ENCODE measurements around the gene STARD13.

Gene STARD13

DNA sequence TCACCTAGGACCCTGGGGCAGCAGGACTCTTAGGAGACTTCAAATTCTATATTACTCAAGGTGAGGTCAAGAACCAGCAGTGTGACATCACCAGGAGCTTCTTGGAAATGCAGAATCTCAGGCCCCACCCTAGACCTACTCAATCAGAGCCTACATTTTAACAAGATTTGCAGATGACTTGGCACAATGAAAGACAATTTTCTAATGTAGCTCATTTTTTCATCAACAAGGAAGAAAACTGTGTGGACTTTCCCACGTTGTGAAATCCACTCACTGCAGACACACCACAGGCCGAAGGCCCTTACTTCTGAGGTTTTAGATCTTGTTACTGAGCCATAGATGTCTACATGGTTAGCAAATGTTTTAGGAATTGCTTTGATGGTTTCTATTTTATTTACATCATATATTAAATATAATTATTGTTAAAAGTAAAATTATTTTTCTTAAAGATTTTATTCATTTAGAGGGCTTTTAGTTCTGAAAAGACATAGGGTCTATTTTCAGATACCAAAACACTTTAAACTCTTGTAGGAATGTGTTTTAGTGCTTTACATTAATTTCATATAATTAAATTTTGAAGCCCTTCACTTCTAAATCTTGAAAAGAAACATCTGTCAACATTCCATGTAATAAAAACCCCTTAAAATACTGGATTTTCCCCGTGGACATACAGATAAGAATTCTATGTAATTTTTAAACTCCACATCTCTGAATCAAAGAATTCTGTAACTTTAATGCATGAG, 18.5 kb upstream of the STARD13 start:
- no peak for DNase-seq

DNA sequence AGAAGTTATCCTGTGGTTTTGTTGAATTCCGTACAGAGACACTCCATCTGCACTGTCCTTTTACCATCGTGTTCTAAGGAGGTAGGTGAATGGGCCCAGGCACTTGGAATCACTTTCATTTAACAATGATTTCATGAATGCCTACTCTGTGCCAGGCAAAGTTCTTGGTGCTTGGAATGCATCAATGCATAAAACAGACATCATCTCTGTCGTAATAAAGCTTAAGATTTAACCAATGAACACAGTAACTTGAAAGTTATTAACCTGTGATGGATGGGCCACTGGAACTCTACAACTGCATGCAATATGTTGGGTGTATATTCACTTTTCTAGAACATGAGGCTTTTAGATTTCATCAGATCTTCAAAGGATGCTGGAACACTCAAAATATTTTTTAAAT, 14.1 kb upstream of the STARD13 start:
- no peak for DNase-seq

DNA sequence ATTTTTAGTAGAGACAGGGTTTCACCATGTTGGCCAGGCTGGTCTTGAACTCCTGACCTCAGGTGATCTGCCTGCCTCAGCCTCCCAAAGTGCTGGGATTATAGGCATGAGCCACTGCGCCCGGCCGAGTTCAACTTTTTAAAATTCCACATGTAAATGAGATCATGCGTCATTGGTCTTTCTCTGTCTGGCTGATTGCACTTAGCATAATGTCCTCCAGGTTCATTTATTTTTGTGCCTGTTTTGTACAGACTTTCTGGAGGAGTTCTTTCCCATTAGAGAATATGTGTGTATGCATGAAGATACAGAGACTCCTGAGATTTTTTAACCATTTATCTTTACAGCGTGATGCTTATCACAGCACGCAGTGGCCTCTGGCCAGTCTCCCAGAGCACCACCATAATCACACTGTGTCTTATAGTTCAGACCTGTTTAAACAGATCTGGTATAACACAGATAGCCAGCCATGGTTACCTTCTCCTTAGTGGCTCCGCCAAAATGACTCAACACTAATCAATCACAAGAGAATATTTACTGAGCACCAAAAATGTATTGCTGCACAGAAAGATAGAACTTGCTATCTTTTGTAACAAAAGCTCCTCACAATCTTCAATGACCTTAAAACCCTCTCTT, 11.4 kb upstream of the STARD13 start:
- DNase-seq: no peak

DNA sequence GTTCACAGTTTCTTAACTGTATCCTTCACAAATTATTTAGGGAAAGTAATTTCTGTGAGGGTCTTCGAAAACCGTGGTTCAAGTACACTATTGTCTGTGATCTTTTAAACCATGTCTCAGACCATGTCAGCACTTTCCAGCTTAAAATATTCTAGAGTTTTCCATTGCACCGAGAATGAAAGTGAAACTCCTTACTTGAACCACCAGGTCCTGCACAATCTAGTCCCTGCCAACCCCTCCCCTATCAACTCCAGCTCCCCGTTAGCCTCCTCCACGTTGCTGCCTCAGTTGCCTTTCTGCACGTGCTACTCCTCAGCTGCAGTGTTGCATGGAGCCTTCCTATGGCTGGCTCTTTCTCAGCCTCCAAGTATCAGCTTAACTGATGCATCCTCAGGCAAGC, 7.2 kb upstream of the STARD13 start:
- no peak for DNase-seq

- DNase-seq: no peak
These were observed 4.9 kb upstream of the STARD13 start for GRCh38 chr13:33290421-33290965.

- DNase-seq: peak; percentile 60
These were observed 4.4 kb upstream of the STARD13 start for GRCh38 chr13:33289966-33290365.

DNA sequence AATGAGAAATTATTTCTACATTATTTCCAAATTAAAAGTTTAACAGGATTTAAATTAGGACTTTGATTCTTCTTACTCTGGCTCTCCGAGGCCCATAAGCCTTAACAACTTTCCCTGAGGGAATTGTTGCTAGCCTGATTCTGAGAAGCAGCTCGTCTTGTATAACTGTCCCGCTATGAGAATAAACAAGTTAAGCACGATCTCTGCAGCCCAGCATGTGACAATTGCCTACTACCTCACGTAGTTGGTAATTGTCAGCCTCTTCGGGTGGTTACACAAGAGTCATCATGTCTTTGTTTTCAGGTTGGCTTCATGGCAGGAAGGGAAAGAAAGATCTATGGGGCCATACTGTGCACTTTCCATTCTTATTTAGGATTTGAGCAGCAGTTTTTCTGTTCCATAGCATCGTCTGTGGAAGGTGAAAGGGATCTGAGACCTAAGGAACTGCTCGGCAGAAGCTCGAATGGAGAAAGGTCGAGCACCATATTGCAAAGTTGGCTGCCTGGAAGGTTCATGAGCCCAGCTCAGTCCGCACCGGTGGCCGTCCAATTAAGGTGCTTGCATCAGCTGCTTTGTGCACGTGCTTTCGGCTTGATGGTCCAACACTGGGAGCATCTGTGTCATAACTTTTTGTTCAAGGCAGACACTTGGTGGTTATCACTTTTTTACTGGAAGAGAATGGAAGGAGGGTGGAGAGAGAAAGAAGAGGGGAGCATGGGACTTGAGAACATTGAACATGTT, 1.8 kb upstream of the STARD13 start:
- no peak for DNase-seq

DNA sequence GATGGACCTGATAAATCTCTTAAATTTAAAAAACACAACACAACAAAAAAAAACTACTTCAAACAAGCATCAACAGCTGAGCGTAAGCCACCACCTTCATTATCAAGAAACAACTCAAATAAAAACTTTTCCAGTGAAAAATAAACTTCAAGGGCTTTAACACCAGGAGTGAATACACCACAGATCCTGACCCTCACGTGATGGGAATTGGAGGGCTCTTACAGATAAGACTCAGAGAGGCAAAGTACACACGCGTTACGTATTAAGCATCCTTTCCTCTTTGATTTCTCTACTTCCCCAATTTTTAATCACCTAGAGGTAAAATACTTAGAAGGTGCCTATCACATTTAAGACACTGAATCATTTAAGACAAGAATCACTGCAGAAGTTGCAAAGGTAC, 573 bp upstream of the STARD13 start:
- DNase-seq: no peak

DNA sequence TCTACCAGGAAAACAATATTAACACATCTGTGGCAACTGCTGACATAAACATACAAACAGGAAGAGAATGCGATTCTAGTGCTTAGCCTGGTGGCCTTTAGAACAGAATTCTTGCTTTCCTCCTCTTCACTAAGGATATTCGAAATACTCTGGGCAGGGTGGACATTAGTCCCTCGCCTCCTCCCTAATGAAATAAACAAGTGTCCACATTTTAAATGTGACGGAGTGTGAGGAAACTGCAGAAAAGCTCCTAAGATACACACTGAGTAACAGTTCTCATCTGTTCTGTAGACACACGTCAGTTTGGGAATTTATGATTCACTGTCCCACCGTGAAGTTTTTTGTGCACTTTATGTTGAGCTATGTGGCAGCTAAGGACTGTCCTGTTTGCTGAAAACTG, 639 bp downstream of the STARD13 start:
- no peak for DNase-seq

DNA sequence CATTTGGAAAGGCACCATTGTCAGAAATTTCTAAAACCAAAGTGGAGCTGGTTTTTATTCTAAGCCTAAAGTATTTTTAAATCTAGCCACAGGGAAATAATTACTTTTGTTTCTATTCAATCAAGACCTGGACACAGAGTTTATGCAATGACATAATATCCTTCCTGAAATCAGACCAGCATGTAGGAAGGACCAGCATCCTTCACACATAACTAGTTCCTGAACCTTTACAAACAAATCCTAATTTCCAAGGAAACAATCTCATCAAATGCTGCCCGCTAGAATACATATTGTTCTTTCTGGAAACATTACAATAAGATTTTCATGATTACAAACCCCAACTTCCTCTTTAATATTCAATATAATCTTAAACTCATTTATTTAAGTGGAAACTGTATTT, 1.5 kb downstream of the STARD13 start:
- DNase-seq: no peak

DNA sequence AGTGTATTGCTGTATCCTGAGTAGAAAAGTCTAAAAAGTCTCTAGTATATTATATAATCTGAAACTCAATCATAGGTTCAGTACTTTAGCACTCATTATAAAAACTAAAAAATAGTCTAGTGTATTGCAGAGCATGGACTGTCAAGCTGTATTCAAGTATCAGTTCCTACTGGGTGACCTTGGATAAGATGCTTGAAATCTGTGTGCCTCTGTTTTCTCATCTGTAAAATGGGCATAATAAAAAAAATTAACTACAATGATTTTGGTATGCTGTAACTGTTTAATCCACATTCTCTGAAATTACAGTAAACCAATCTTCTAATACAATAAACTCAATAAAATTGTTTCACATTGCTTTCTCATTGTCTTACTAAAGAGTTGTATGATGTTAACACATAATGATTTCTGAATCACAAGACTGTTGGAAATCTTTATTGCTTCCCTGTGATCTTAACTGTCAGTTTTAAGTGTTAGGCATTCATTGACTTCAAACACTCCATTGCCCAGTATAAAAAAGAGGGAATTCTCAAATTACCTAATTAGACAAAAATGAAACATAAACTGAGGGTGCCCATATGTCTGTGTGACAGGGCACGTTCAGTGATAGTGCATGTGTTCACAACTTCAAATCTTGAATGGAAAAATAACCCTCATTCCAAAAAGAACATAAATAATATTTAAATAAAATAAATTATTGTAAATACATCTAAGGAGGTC, 2.2 kb downstream of the STARD13 start:
- DNase-seq: no peak

GRCh38 chr13:33281951-33282595, 3.5 kb downstream of the STARD13 start:
- peak; percentile 58 for DNase-seq

DNA sequence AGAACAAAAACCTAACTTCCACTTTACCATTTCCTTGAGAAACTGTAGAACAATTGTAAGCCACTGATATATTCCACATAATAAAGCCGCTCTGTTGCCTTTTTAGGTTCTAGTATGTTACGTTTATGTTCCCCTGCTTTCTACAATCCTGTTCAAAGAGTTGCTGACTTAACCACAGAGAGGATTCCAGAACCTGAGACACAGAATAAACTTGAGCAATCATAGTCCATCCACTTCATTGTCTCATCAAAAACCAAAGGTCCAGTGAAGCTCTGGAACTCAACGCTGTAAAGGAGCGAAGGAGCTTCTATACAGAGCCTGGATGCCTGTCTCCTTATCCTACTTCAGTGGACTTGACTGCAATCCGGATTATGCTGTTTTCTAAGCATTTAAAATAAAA, 4.6 kb downstream of the STARD13 start:
- no peak for DNase-seq

DNA sequence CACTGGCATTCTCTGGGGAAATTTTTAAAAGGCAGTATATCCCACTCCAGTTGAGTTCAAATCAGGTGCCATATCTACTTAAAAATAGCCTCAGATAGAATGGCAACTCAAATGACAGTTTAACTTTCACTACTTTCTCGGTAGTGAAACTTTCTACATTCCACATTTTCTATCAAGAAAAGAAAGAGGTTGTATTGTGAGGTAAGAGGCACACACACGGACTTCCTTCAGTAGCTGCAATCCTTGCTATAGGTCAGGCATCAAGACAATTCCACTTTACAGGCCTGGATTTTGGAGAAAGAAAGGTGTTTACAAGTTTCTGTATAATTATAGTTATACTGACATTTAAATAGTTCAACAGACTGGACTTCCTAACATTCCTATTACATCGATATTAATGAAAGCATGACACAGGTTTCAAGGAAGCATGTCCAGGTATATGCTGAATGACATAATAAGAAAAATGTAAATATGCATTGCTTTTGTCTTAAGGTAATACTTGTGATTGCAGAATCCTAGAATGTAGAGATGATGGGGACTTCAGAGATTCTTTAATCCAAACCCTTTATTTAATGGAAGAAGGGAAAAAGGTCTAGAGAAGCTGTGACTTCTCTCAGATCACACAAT, 5.2 kb downstream of the STARD13 start:
- no peak for DNase-seq

GRCh38 chr13:33279414-33280278, 5.9 kb downstream of the STARD13 start:
- DNase-seq: peak; percentile 80

GRCh38 chr13:33278913-33279312, 6.6 kb downstream of the STARD13 start:
- no peak for DNase-seq

- no peak for DNase-seq
These were observed 7.6 kb downstream of the STARD13 start for GRCh38 chr13:33277946-33278345.

DNA sequence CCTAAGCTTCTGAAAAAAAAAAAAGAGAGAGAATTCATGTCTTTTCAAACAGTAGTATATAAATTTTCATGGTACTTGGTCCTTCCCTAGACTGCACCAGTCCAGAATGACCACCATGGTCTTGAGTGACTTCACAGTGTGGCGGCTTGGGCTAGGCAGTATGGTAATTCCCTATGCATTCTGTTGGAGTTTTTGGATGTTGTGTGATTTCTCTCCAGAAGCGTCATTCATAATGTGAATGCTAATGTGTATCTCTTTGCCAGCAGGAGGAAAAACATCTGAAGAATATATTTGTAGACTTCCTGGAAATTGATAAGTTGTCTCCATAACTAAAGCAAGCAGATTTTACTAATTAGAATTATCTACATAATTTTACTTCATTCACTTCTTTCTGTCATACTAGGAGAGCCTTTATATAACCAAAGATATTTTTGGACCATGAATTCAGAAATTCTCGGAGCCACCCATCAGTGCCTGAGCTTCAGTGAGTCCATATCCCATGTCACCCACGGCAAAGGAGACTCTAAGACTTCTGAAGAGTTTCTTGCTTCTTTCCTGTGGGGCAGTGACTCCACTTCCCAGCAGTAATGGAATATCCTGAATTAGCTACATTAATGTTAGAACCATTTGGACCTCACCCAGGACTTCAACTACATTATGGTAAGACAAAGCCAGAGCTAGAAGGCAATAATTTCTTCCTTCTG, 8.4 kb downstream of the STARD13 start:
- DNase-seq: no peak

DNA sequence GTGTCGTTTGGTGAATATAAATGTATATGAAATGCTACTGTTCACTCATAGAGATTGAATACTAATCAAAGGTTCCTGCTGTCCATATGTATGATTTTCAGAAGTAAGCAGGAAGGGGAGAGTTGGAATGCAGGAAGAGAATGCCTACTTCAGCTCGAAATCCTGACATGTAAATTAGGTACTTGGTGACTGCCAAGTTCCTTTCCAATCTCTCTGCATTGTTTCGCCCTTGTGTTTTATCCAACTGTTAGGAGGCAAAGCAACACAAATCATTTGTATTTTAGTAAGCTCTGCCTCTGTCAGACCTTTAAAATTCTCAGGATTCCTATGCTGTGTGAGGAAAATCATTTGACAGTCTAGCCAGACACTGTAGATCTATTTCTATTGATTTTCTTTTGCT, 9.0 kb downstream of the STARD13 start:
- peak; percentile 26 for DNase-seq

DNA sequence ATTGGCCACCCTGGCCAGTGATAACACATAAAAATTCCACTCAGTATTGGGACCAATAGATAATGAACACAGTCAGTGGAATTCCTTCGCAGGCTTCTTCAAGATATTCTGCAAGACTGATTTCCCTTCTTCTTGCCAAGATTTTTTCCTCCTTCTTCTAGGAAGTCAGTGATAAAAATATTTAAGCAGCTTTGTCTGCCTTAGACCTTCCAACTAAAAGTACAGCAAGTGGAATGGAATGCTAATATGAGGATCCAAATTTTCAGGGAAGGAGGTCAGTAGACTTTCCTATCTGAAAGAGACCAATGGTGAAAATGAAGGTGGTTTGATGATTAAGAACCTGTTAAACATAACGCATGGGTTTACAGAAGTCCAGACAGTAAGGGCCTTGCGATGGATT, 9.6 kb downstream of the STARD13 start:
- DNase-seq: peak; percentile 82
